OCI-LY1 (cell line): ENCODE measurements around the gene OXCT1.

Experiments
- EZH2 ChIP-seq: fragments of 200-600 bp; sonication (generic), shearing (Covaris generic); IDR thresholded peaks from 2 replicates; pipeline ENCODE4 v1.8.0; 2017; ENCODE audit warnings: borderline replicate concordance, mixed run types, mild to moderate bottlenecking, antibody characterized with exemption, low read length, moderate library complexity, mixed read lengths
- TF ChIP-seq, protein P1 (sequence below): fragments of 200-600 bp; sonication (generic), shearing (Covaris generic); IDR thresholded peaks from 2 replicates; pipeline ENCODE4 v1.5.1; 2017; ENCODE audit warnings: mild to moderate bottlenecking, antibody characterized with exemption, low read length, moderate library complexity, mixed read lengths

DNA sequence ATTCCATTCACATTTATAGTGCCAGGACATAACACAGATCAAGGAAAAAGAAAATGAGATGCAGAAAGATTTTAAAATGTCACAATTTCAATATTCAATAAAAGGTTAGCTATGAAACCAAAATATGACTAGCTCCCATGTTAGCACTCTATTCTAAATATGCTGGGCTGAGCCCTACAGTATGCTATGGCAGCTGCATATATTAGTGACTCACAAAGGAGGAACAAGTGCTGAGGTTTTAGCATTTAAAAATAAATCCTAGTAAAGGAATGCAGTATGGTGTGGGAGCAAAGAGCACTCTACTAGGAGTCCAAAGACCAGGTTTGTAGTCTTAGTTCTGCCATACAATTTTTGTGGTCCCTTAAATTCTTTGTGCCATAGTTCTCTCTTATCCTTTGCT is 118.4 kb downstream of the OXCT1 start:
- no peak for TF ChIP-seq EZH2
- TF ChIP-seq, protein P1, sequence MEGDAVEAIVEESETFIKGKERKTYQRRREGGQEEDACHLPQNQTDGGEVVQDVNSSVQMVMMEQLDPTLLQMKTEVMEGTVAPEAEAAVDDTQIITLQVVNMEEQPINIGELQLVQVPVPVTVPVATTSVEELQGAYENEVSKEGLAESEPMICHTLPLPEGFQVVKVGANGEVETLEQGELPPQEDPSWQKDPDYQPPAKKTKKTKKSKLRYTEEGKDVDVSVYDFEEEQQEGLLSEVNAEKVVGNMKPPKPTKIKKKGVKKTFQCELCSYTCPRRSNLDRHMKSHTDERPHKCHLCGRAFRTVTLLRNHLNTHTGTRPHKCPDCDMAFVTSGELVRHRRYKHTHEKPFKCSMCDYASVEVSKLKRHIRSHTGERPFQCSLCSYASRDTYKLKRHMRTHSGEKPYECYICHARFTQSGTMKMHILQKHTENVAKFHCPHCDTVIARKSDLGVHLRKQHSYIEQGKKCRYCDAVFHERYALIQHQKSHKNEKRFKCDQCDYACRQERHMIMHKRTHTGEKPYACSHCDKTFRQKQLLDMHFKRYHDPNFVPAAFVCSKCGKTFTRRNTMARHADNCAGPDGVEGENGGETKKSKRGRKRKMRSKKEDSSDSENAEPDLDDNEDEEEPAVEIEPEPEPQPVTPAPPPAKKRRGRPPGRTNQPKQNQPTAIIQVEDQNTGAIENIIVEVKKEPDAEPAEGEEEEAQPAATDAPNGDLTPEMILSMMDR = no peak
